Suprapubic skin (tissue), 4 donors: ENCODE measurements around the gene PLA2G1B. TPM values are rescaled to one million over a fixed set of nuclear protein-coding genes. Genes with fewer than 3 reads are reported as not detected.

Experiments used
- DNase-seq, 2 donors: peaks; one replicate each; pipeline ENCODE4 v3.0.0-alpha.2; 2019; ENCODE audit warnings: low spot score in 2 of 2
- H3K27ac ChIP-seq: fragments of 200-600 bp; sonication (generic); one replicate; pipeline ENCODE4 v1.5.1; 2019
- H3K27me3 ChIP-seq: fragments of 200-600 bp; sonication (generic); one replicate; pipeline ENCODE4 v1.5.1; 2019
- H3K36me3 ChIP-seq: fragments of 200-600 bp; sonication (generic); one replicate; pipeline ENCODE4 v1.5.1; 2019
- H3K4me1 ChIP-seq: fragments of 200-600 bp; sonication (generic); one replicate; pipeline ENCODE4 v1.5.1; 2019
- H3K4me3 ChIP-seq: fragments of 200-600 bp; sonication (generic); one replicate; pipeline ENCODE4 v1.5.1; 2019; ENCODE audit warnings: mild to moderate bottlenecking
- H3K9me3 ChIP-seq: fragments of 200-600 bp; sonication (generic); one replicate; pipeline ENCODE4 v1.5.1; 2019
- EP300 ChIP-seq: sonication (generic); formaldehyde crosslinking; IDR thresholded peaks from one replicate; pipeline ENCODE4 v1.6.1; 2017; ENCODE audit warnings: antibody characterized with exemption
- POLR2A ChIP-seq, 2 donors: fragments of 450-650 bp; IDR thresholded peaks; one replicate each; pipeline ENCODE4 v1.6.1; 2017; ENCODE audit warnings: antibody characterized with exemption in 2 of 2, mild to moderate bottlenecking in 2 of 2, moderate library complexity in 2 of 2
- POLR2AphosphoS5 ChIP-seq, 3 donors: sonication (generic); formaldehyde crosslinking; IDR thresholded peaks; one replicate each; pipeline ENCODE4 v1.6.1; 2017; ENCODE audit warnings: antibody characterized with exemption in 3 of 3
- WGBS: methylation state at CpG from one replicate; pipeline ENCODE4 v1.1.5; 2018; 5-methylcytosine and 5-hydroxymethylcytosine counted together
- total RNA-seq, 4 donors: library from RNA; depleted of rRNA; stranded (reverse); fragments of >200 nt; gene quantifications; one replicate each; pipeline ENCODE4 v1.1.0, GENCODE V29; 2016
- TF ChIP-seq, protein P1 (sequence below), 2 donors: fragments of 200-600 bp in 1 of 2; fragments of 450-650 bp in 1 of 2; sonication (generic) in 1 of 2; IDR thresholded peaks; one replicate each; pipeline ENCODE4 v1.5.1; 2016 to 2019; ENCODE audit warnings: antibody characterized with exemption in 2 of 2, mild to moderate bottlenecking in 1 of 2, moderate library complexity in 1 of 2

PLA2G1B gene
- total RNA-seq, 4 donors from 2014 or later, result not detected

DNA sequence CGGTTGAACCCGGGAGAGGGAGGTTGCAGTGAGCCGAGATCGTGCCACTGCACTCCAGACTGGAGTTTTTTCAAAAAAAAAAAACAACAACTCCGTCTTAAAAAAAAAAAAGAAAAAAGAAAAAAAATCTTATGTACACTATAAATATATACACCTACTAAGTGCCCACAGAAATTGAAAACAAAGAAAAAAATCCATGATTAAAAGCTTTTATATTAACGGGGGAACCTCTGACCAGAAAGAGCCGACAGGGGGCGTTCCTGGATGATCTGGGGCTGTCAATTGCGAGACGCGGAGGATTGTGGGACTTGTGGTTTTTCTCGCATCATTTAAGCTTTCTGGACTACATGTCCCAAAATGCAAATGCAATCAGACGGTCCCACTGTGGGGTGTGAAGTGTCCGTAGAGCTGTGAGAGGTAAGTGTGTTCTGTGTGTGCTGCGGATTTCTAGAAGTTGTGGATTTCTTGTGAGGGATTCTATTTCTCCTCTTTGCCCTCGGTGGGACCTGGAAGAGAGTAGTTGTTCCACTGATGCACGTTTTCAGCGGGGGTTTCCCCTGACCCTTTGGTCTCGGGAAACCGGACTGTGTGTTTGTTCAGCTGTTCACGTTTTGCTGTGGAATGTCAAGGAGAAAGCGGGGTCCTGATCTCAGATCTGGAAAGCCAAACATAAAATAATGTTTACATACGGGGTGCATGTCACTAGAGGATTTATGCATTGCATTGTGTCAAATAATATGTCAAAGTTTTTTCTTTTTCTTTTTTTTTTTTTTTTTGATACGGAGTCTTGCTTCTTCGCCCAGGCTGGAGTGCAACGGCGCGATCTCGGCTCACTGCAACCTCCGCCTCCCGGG, 25.4 kb downstream of the PLA2G1B start, which contains the start of gene SIRT4:
SIRT4 (plus strand) TSS at position 360 of the 854 bp plus-strand sequence. CDS start 1,241 bp downstream, outside the sequence.
- Histone ChIP-seq H3K27ac (no peak within 1 kb of the TSS), H3K27me3 (no peaks in the 10 kb centered on the region), H3K9me3 (no peaks in the 10 kb centered on the region), H3K4me1 (peaks cover 14% of the 10 kb centered on the region), H3K36me3 (no peaks in the 10 kb centered on the region), H3K4me3 (peak within 1 kb of the TSS; percentile 69)
- DNase-seq, result peak; percentile 91 to 93
- no peak for TF ChIP-seq POLR2A (IDR thresholded peaks at IDR 0.05)
- TF ChIP-seq POLR2AphosphoS5 (IDR thresholded peaks at IDR 0.05), result no peak
- TF ChIP-seq EP300, result no peak
- TF ChIP-seq, protein P1, sequence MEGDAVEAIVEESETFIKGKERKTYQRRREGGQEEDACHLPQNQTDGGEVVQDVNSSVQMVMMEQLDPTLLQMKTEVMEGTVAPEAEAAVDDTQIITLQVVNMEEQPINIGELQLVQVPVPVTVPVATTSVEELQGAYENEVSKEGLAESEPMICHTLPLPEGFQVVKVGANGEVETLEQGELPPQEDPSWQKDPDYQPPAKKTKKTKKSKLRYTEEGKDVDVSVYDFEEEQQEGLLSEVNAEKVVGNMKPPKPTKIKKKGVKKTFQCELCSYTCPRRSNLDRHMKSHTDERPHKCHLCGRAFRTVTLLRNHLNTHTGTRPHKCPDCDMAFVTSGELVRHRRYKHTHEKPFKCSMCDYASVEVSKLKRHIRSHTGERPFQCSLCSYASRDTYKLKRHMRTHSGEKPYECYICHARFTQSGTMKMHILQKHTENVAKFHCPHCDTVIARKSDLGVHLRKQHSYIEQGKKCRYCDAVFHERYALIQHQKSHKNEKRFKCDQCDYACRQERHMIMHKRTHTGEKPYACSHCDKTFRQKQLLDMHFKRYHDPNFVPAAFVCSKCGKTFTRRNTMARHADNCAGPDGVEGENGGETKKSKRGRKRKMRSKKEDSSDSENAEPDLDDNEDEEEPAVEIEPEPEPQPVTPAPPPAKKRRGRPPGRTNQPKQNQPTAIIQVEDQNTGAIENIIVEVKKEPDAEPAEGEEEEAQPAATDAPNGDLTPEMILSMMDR (IDR thresholded peaks at IDR 0.05), result peak; percentile 50 to 77
- WGBS, result 9% methylated on average over 31 of the region's 31 CpGs

DNA sequence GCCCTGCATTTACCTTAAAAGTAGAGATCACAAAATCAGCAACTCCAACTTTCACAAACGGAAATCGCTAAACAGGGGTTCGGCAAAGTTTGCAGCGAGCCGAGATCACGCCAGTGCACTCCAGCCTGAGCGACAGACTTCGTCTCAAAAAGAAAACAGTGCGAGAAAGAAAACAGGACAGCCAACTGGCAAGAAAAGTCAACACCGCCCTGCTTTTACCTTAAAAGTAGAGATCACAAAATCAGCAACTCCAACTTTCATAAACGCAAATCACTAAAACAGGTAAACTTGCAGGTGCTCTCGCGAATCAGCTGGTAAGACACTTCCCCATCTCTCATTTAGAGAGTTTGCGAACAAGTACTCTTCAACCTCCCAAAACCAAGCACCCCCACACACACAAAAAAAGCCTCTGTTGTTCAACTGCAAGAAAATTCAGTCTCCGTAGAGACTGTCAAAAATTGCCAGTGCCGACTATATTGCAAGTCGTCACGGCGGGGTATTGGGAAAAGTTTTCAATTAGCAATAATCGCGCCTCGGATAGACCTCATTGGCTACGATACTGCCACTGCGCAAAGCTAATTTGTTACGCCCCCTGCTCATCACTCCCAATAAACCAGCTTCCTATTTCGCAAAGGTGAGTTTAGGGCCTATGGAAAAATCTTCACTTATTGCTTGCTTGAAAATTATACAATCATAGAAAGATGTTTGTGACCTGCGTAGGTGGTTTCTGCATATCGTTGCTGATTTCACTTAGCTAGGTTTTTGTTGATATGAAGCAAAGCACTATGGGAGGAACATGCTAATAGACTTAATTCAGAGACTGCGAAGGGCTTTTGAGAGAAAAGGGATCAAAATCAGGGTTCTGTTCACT, 34.7 kb downstream of the PLA2G1B start, which contains the start of gene RNU4-1:
RNU4-1 (minus strand) TSS at position 577 of the 871 bp plus-strand sequence.
- no peaks in the 10 kb centered on the region for H3K9me3 ChIP-seq
- no peaks in the 10 kb centered on the region for H3K36me3 ChIP-seq
- peak within 1 kb of the TSS; percentile 98 for H3K27ac ChIP-seq
- TF ChIP-seq EP300 (no peak), POLR2A (IDR thresholded peaks at IDR 0.05) (peak in 1 of 2 donors; percentile 78), POLR2AphosphoS5 (IDR thresholded peaks at IDR 0.05) (peak in 2 of 3 donors; percentile 49 to 68)
- TF ChIP-seq, protein P1 (IDR thresholded peaks at IDR 0.05), result no peak
- DNase-seq, result peak; percentile 83 to 90
- no peaks in the 10 kb centered on the region for H3K27me3 ChIP-seq
- H3K4me3 ChIP-seq, result peak within 1 kb of the TSS; percentile 68
- H3K4me1 ChIP-seq, result peaks cover 16% of the 10 kb centered on the region
- WGBS, result under 1% methylated on average over 29 of the region's 29 CpGs

DNA sequence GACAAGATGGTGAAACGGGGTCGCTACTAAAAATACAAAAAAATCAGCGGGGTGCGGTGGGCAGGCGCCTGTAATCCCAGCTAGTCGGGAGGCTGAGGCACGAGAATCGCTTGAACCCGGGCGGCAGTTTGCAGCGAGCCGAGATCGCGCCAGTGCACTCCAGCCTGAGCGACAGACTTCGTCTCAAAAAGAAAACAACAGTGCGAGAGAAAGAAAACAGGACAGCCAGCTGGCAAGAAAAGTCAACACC, 35.2 kb downstream of the PLA2G1B start:
- no peaks in the 10 kb centered on the region for H3K36me3 ChIP-seq
- peak overlapping the region; percentile 98 for H3K27ac ChIP-seq
- no peaks in the 10 kb centered on the region for H3K9me3 ChIP-seq
- H3K4me3 ChIP-seq, result peak overlapping the region; percentile 68
- no peak for DNase-seq
- peaks cover 16% of the 10 kb centered on the region for H3K4me1 ChIP-seq
- no peaks in the 10 kb centered on the region for H3K27me3 ChIP-seq
- WGBS, result under 1% methylated on average over 17 of the region's 17 CpGs
- TF ChIP-seq POLR2A (IDR thresholded peaks at IDR 0.05) (no peak), EP300 (no peak), POLR2AphosphoS5 (IDR thresholded peaks at IDR 0.05) (no peak)
- TF ChIP-seq, protein P1 (IDR thresholded peaks at IDR 0.05), result no peak

DNA sequence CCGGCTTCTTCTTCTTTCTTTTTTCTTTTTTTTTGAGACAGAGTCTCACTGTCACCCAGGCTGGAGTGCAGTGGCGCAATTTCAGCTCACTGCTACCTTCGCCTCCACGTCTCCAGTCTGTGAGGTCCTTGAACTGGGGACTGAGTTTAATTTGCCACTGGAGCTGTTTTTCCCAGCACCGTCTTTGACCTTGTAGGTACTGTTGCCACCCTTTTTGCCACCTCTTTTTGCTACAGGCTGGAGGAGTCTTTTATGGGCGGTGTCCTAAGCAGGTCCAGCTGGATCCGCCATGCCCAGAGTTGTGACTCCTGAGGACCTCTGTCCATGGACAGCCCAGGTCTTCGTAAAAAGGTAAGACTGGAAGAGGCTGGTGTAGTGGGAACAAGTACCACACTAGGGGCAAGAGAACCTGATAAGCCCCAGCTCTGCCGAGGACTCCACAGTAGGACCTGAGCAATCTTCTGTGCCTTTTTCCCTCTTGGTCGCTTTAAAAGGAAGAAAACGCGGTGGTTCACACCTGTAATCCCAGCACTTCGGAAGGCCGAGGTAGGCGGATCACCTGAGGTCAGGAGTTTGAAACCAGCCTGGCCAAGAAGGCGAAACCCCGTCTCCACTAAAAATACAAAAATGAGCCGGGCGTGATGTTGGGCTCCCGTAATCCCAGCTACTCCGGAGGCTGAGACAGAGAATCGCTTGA, 36.8 kb downstream of the PLA2G1B start:
- Histone ChIP-seq H3K27me3 (no peaks in the 10 kb centered on the region), H3K9me3 (no peaks in the 10 kb centered on the region), H3K27ac (peak overlapping the region; percentile 98), H3K4me3 (peak overlapping the region; percentile 68), H3K36me3 (no peaks in the 10 kb centered on the region), H3K4me1 (peaks cover 16% of the 10 kb centered on the region)
- whole genome bisulfite sequencing, result 20% methylated on average over 22 of the region's 22 CpGs
- no peak for TF ChIP-seq POLR2A (IDR thresholded peaks at IDR 0.05)
- TF ChIP-seq, protein P1 (IDR thresholded peaks at IDR 0.05), result no peak
- no peak for TF ChIP-seq EP300
- TF ChIP-seq POLR2AphosphoS5 (IDR thresholded peaks at IDR 0.05), result no peak
- DNase-seq, result peak in 1 of 2 donors; percentile 65
